Mononuclear cell (primary cell): Measurements from ENCODE around the gene NASP. TPM values are rescaled to one million over a fixed set of nuclear protein-coding genes. Genes with fewer than 3 reads are reported as not detected.

Source experiments
- H3K27me3 ChIP-seq: 2 replicates; pipeline ENCODE4 v1.6.0; 2011; ENCODE audit warnings: low read length, control low read depth; ENCODE audit not compliant: insufficient read depth
- H3K4me1 ChIP-seq: 2 replicates; pipeline ENCODE4 v1.5.1; 2011; ENCODE audit warnings: mild to moderate bottlenecking, low read length, control low read depth; ENCODE audit not compliant: insufficient read depth
- H3K4me3 ChIP-seq: 2 replicates; pipeline ENCODE4 v1.5.1; 2011; ENCODE audit warnings: mild to moderate bottlenecking, low read length, moderate library complexity
- H3K9me3 ChIP-seq: 2 replicates; pipeline ENCODE4 v1.5.1; 2011; ENCODE audit warnings: low read depth, mild to moderate bottlenecking, control low read depth, low read length
- total RNA-seq: library from RNA; depleted of rRNA; stranded (reverse); fragments of >200 nt; gene quantifications from one replicate; pipeline ENCODE4 v1.2.3, GENCODE V29; 2012

Gene NASP
- total RNA-seq, 1 donor: 43.1 TPM

DNA sequence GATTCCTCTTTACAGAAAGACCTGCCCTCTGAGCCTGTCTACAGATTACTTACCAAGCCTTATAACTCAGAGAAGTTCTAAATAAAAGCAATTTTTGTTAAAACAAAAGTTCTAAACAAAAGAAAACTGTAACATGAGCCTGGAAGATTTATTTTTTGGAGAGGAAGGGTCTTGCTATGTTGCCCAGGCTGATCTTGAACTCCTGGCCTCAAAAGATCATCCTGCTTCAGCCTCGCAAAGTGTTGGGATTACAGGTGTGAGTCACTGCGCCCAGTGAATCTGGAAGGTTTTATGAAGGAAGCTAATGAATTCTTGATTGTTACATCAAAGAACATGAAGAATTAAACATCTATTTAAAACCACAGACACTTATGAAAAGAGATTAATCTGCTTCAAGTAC is 75.4 kb downstream of the NASP start:
- H3K4me1 ChIP-seq: no peaks in the 10 kb centered on the region
- no peaks in the 10 kb centered on the region for H3K9me3 ChIP-seq
- no peak overlapping the region for H3K4me3 ChIP-seq
- no peaks in the 10 kb centered on the region for H3K27me3 ChIP-seq

- Histone ChIP-seq H3K9me3 (no peaks in the 10 kb centered on the region), H3K4me3 (no peak overlapping the region), H3K4me1 (no peaks in the 10 kb centered on the region), H3K27me3 (no peaks in the 10 kb centered on the region)
Observed at GRCh38 chr1:45660336-45660735, 76.5 kb downstream of the NASP start.

DNA sequence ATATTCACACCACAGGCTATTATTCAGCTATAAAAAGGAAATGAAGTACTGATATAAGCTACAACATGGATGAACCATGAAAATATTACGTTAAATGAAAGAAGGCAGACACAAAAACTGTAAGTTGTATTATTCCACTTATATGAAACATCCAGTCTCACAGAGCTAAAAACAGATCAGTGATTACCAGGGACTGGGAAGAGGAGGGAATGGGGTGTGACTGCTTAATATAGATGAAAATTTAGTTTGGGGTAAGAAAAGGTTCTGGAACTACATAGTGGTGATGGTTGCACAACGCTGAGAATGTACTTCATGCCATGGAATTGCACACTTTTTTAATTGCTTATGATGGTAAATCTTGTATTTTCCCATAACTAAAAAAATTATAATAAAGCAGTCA is 83.0 kb downstream of the NASP start:
- H3K9me3 ChIP-seq: no peaks in the 10 kb centered on the region
- no peaks in the 10 kb centered on the region for H3K27me3 ChIP-seq
- no peak overlapping the region for H3K4me3 ChIP-seq
- peaks cover 8% of the 10 kb centered on the region for H3K4me1 ChIP-seq

DNA sequence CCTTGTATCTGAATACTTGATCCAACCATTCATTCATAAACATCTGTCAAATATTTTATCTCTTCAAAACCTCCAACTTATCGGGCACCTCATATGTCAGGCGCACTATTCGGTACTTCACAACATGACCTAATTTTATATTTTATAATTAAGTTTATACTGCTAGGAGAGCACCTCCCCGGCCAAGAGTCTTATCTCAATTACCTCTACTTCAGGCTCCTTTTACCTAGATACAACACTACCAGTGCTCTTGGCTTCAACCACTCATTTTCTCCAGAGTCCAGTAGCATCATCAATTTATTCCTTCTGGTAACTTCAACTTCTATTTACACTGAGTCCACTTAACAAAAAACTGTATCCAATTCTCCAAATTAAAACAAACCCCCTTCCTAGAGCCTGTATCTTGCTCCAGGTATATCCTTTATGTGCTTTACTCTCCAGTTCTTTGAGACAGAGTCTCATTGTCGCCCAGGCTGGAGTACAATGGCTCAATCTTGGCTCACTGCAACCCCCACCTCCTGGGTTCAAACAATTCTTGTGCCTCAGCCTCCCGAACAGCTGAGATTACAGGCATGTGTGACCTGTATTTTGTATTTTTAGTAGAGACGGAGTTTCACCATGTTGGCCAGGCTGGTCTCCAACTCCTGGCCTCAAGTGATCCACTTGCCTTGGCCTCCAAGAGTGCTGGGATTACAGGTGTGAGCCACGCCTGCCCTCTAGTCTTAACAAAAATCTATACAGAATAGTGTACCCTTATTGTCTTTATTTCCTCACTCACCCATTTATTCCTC is 83.7 kb downstream of the NASP start:
- H3K4me3 ChIP-seq: no peak overlapping the region
- no peaks in the 10 kb centered on the region for H3K27me3 ChIP-seq

More for the DNA sequence above, 83.7 kb downstream of the NASP start:
- no peaks in the 10 kb centered on the region for H3K9me3 ChIP-seq
- peaks cover 8% of the 10 kb centered on the region for H3K4me1 ChIP-seq

Other genes starting within 250 kb of the NASP start
- 28.2 TPM for gene TOE1, start 243.9 kb upstream of the NASP start, total RNA-seq
- 16.4 TPM for gene MUTYH, start 243.6 kb upstream of the NASP start, total RNA-seq
- gene TESK2, start 92.9 kb upstream of the NASP start, total RNA-seq: 4.0 TPM
- 0.63 TPM for gene CCDC163, start 84.0 kb upstream of the NASP start, total RNA-seq
- 0.10 TPM for gene MMACHC, start 83.7 kb upstream of the NASP start, total RNA-seq
- 27.7 TPM for gene PRDX1, start 62.2 kb upstream of the NASP start, total RNA-seq
- gene AKR1A1, start 33.2 kb upstream of the NASP start, total RNA-seq: 37.3 TPM
- 2.6 TPM for gene CCDC17, start 40.0 kb downstream of the NASP start, total RNA-seq
- 141 TPM for gene GPBP1L1, start 102.5 kb downstream of the NASP start, total RNA-seq
- 16.0 TPM for gene TMEM69, start 104.1 kb downstream of the NASP start, total RNA-seq
- 2.4 TPM for gene IPP, start 166.6 kb downstream of the NASP start, total RNA-seq
- 3.9 TPM for gene MAST2, start 219.6 kb downstream of the NASP start, total RNA-seq